Endothelial cell (in vitro differentiated cells): Measurements from ENCODE around the gene CCDC92. TPM values are rescaled to one million over a fixed set of nuclear protein-coding genes. Genes with fewer than 3 reads are reported as not detected.

Experiments
- DNase-seq: peaks from one replicate; pipeline ENCODE4 v3.0.0; 2021; ENCODE audit warnings: low spot score
- H3K27ac Mint-ChIP-seq: one replicate; pipeline ENCODE4 v1.8.0; 2021; ENCODE audit warnings: mixed read lengths, inconsistent platforms; ENCODE audit not compliant: unreplicated experiment
- H3K27me3 Mint-ChIP-seq: one replicate; pipeline ENCODE4 v1.8.0; 2021; ENCODE audit warnings: mild to moderate bottlenecking, moderate library complexity, mixed read lengths, inconsistent platforms; ENCODE audit not compliant: unreplicated experiment
- H3K36me3 Mint-ChIP-seq: one replicate; pipeline ENCODE4 v1.8.0; 2021; ENCODE audit warnings: mild to moderate bottlenecking, low read depth, mixed read lengths, inconsistent platforms; ENCODE audit not compliant: unreplicated experiment
- H3K4me1 Mint-ChIP-seq: one replicate; pipeline ENCODE4 v1.8.0; 2021; ENCODE audit warnings: mild to moderate bottlenecking, mixed read lengths, inconsistent platforms; ENCODE audit not compliant: unreplicated experiment
- H3K4me3 Mint-ChIP-seq: one replicate; pipeline ENCODE4 v1.8.0; 2021; ENCODE audit warnings: mild to moderate bottlenecking, mixed read lengths, inconsistent platforms; ENCODE audit not compliant: unreplicated experiment
- H3K9me3 Mint-ChIP-seq: one replicate; pipeline ENCODE4 v1.8.0; 2021; ENCODE audit warnings: mixed read lengths, inconsistent platforms; ENCODE audit not compliant: unreplicated experiment
- CTCF ChIP-seq: fragments of 200-600 bp; sonication (generic); IDR thresholded peaks from one replicate; pipeline ENCODE4 v1.5.0; 2021; ENCODE audit warnings: antibody characterized with exemption; ENCODE audit not compliant: unreplicated experiment
- total RNA-seq: library from RNA; stranded (reverse); fragmentation: NEBNext Ultra II Directional; extraction: Animal tissue kit (Norgen Biotek cat#: 25700); gene quantifications from one replicate; pipeline ENCODE4 v1.2.1, GENCODE V29; 2021; ENCODE audit not compliant: unreplicated experiment

The CCDC92 gene
- total RNA-seq, 1 donor from 2014 or later, result 25.0 TPM

GRCh38 chr12:123979566-123979965 is 6.9 kb upstream of the CCDC92 start:
- H3K27ac Mint-ChIP-seq, result no peak overlapping the region
- H3K36me3 Mint-ChIP-seq, result peaks cover 21% of the 10 kb centered on the region
- H3K4me3 Mint-ChIP-seq, result no peak overlapping the region
- TF ChIP-seq CTCF, result no peak
- DNase-seq, result no peak
- H3K4me1 Mint-ChIP-seq, result peaks cover 28% of the 10 kb centered on the region
- peaks cover 4% of the 10 kb centered on the region for H3K27me3 Mint-ChIP-seq
- H3K9me3 Mint-ChIP-seq, result no peaks in the 10 kb centered on the region

GRCh38 chr12:123976227-123976826 is 3.7 kb upstream of the CCDC92 start:
- Mint-ChIP-seq H3K4me1 (peaks cover 28% of the 10 kb centered on the region), H3K4me3 (peak overlapping the region; percentile 1), H3K27ac (no peak overlapping the region), H3K36me3 (peaks cover 22% of the 10 kb centered on the region), H3K27me3 (peaks cover 8% of the 10 kb centered on the region), H3K9me3 (no peaks in the 10 kb centered on the region)
- DNase-seq, result no peak
- TF ChIP-seq CTCF, result no peak

GRCh38 chr12:123973552-123974341 is 1.1 kb upstream of the CCDC92 start:
- no peaks in the 10 kb centered on the region for H3K9me3 Mint-ChIP-seq
- H3K4me1 Mint-ChIP-seq, result peaks cover 26% of the 10 kb centered on the region
- no peak for TF ChIP-seq CTCF
- peak; percentile 56 for DNase-seq
- H3K4me3 Mint-ChIP-seq, result peak overlapping the region; percentile 97
- peaks cover 18% of the 10 kb centered on the region for H3K36me3 Mint-ChIP-seq
- peaks cover 10% of the 10 kb centered on the region for H3K27me3 Mint-ChIP-seq
- peak overlapping the region; percentile 96 for H3K27ac Mint-ChIP-seq

- Mint-ChIP-seq H3K27ac (peak overlapping the region; percentile 86), H3K9me3 (no peaks in the 10 kb centered on the region), H3K27me3 (peaks cover 10% of the 10 kb centered on the region), H3K4me1 (peaks cover 26% of the 10 kb centered on the region), H3K4me3 (peak overlapping the region; percentile 98), H3K36me3 (peaks cover 24% of the 10 kb centered on the region)
- peak; percentile 27 for DNase-seq
- TF ChIP-seq CTCF, result no peak
Measured at GRCh38 chr12:123971770-123972456, 718 bp downstream of the CCDC92 start.
